MM.1S (cell line): ENCODE results near the gene PLBD2.

ENCODE experiments used
- EZH2 ChIP-seq: fragments of 300-600 bp; sonication (generic); optimal IDR thresholded peaks from 2 replicates; pipeline ENCODE3; 2017; ENCODE audit warnings: low read depth, mild to moderate bottlenecking, antibody characterized with exemption, low read length, mixed read lengths
- EZH2phosphoT487 ChIP-seq: fragments of 300-600 bp; sonication (generic); IDR thresholded peaks from 2 replicates; pipeline ENCODE4 v1.6.1; 2018; ENCODE audit warnings: antibody characterized with exemption, low read length
- TF ChIP-seq, protein P1 (sequence below): fragments of 300-600 bp; sonication (generic); IDR thresholded peaks from 2 replicates; pipeline ENCODE4 v1.5.1; 2016; ENCODE audit warnings: antibody characterized with exemption, low read length, mixed read lengths

DNA sequence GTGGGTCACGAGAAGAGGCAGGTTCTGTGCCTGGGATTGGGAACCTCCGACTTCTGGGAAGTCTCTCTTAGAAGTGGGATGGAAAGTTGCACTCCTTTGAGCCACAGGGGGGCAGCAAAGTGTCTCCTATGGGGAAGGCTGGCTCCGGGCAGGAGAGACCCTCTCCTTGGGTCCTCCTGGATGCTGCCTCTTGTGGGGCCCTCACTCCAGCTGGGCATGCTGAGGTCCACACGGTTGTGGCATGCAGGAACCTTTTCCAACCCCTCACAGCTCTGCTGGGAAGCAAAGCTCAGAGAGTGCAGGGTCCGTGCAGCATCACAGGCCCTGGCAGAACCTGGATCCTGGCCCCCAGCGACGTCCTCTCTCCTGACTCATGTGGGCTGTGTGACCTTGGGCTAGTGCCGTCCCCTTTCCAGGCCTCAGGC, 81.2 kb downstream of the PLBD2 start:
- TF ChIP-seq, protein P1, sequence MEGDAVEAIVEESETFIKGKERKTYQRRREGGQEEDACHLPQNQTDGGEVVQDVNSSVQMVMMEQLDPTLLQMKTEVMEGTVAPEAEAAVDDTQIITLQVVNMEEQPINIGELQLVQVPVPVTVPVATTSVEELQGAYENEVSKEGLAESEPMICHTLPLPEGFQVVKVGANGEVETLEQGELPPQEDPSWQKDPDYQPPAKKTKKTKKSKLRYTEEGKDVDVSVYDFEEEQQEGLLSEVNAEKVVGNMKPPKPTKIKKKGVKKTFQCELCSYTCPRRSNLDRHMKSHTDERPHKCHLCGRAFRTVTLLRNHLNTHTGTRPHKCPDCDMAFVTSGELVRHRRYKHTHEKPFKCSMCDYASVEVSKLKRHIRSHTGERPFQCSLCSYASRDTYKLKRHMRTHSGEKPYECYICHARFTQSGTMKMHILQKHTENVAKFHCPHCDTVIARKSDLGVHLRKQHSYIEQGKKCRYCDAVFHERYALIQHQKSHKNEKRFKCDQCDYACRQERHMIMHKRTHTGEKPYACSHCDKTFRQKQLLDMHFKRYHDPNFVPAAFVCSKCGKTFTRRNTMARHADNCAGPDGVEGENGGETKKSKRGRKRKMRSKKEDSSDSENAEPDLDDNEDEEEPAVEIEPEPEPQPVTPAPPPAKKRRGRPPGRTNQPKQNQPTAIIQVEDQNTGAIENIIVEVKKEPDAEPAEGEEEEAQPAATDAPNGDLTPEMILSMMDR, result peak; percentile 51
- no peak for TF ChIP-seq EZH2
- no peak for TF ChIP-seq EZH2phosphoT487
